ENCODE results near the gene NRXN2.
"Not testable (repeated sequence)": the region's sequence is repeated elsewhere in the genome, so short reads cannot be mapped to it uniquely, and the experiment has no call there.

The NRXN2 gene

GRCh38 chr11:64561984-64562722, 160.8 kb downstream of the NRXN2 start:
- Histone ChIP-seq H3K36me3 (ENCODE audit: insufficient read depth, low read length) (no peaks in the 10 kb centered on the region), H3K27me3 (ENCODE audit: insufficient read depth, low read length) (0 out of 2 replicates have a peak, but pooled peaks cover 3% of the 10 kb centered on the region), H3K4me1 (ENCODE audit: insufficient read depth, low read length, severe bottlenecking) (peaks cover 10% of the 10 kb centered on the region), H3K79me2 (ENCODE audit: insufficient read depth, low read length) (no peaks in the 10 kb centered on the region), H3F3A (ENCODE audit: insufficient read depth, low read length) (no peaks in the 10 kb centered on the region), H2AFZ (ENCODE audit: low read length) (no peak overlapping the region), H3K9me3 (ENCODE audit: low read length) (no peaks in the 10 kb centered on the region), H4K20me1 (ENCODE audit: insufficient read depth, low read length) (no peaks in the 10 kb centered on the region), H3K4me3 (ENCODE audit: low read depth, low read length, poor library complexity, severe bottlenecking) (no peak overlapping the region), H3K4me2 (ENCODE audit: low read length) (no peak overlapping the region), H3K9me2 (ENCODE audit: low read depth, low read length) (no peaks in the 10 kb centered on the region), H3K27ac (ENCODE audit: low read depth, low read length, poor library complexity, severe bottlenecking) (no peak overlapping the region), H3K9ac (ENCODE audit: low read length) (no peak overlapping the region)
- no peak for TF ChIP-seq EZH2 (IDR thresholded peaks at IDR 0.05; ENCODE audit: borderline replicate concordance, low read length)
- no peak for TF ChIP-seq CTCF (IDR thresholded peaks at IDR 0.05; ENCODE audit: low read length)

- not testable (repeated sequence) for H3F3A ChIP-seq (ENCODE audit: insufficient read depth, low read length); H3K4me2 ChIP-seq (ENCODE audit: low read length); H3K9me3 ChIP-seq (ENCODE audit: low read length); H3K27me3 ChIP-seq (ENCODE audit: insufficient read depth, low read length); H2AFZ ChIP-seq (ENCODE audit: low read length); H3K9ac ChIP-seq (ENCODE audit: low read length); H4K20me1 ChIP-seq (ENCODE audit: insufficient read depth, low read length); H3K79me2 ChIP-seq (ENCODE audit: insufficient read depth, low read length); H3K4me1 ChIP-seq (ENCODE audit: insufficient read depth, low read length, severe bottlenecking); H3K4me3 ChIP-seq (ENCODE audit: low read depth, low read length, poor library complexity, severe bottlenecking); H3K36me3 ChIP-seq (ENCODE audit: insufficient read depth, low read length); H3K27ac ChIP-seq (ENCODE audit: low read depth, low read length, poor library complexity, severe bottlenecking); H3K9me2 ChIP-seq (ENCODE audit: low read depth, low read length)
Observed at GRCh38 chr11:64561429-64561828, 161.6 kb downstream of the NRXN2 start.

DNA sequence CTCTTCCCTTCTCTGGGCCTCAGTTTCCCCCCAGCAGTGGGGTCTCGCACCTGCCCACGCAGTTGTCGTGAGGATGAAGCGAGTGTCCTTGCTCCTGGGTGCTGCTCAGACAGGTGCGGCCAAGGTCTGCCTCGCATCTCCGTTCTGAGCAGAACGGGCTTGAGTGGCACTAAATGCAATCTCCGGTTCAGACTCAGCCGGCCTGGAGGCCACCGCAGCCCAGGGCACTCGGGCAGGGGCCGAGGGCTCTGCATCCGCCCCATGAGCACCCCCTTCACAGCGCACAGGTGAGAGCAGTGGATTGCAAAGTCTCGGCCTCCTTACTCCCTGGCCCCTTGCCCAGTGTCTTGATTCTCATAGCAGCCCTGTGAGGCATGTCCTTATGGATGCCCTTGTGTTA, 162.1 kb downstream of the NRXN2 start:
- no peak overlapping the region for H3K27ac ChIP-seq (ENCODE audit: low read depth, low read length, poor library complexity, severe bottlenecking)
- H3K4me1 ChIP-seq (ENCODE audit: insufficient read depth, low read length, severe bottlenecking), result no peaks in the 10 kb centered on the region
- H3K27me3 ChIP-seq (ENCODE audit: insufficient read depth, low read length), result 0 out of 2 replicates have a peak, but pooled peaks cover 3% of the 10 kb centered on the region
- H3K9me2 ChIP-seq (ENCODE audit: low read depth, low read length), result no peaks in the 10 kb centered on the region
- no peaks in the 10 kb centered on the region for H3K36me3 ChIP-seq (ENCODE audit: insufficient read depth, low read length)
- H3F3A ChIP-seq (ENCODE audit: insufficient read depth, low read length), result no peaks in the 10 kb centered on the region
- H3K79me2 ChIP-seq (ENCODE audit: insufficient read depth, low read length), result no peaks in the 10 kb centered on the region
- H3K4me2 ChIP-seq (ENCODE audit: low read length), result no peak overlapping the region
- no peaks in the 10 kb centered on the region for H3K9me3 ChIP-seq (ENCODE audit: low read length)
- no peak overlapping the region for H3K9ac ChIP-seq (ENCODE audit: low read length)
- no peak overlapping the region for H3K4me3 ChIP-seq (ENCODE audit: low read depth, low read length, poor library complexity, severe bottlenecking)
- TF ChIP-seq EZH2 (IDR thresholded peaks at IDR 0.05; ENCODE audit: borderline replicate concordance, low read length) (no peak), CTCF (IDR thresholded peaks at IDR 0.05; ENCODE audit: low read length) (no peak)
- no peak overlapping the region for H2AFZ ChIP-seq (ENCODE audit: low read length)
- H4K20me1 ChIP-seq (ENCODE audit: insufficient read depth, low read length), result no peaks in the 10 kb centered on the region
